Liver (tissue), 9 donors: ENCODE measurements around the gene IBA57. TPM values are rescaled to one million over a fixed set of nuclear protein-coding genes. Genes with fewer than 3 reads are reported as not detected.

Experiments used
- DNase-seq: peaks from one replicate; pipeline ENCODE4 v3.0.0-alpha.2; 2017; ENCODE audit warnings: low spot score
- H3K27ac ChIP-seq, 2 donors: one replicate each; pipeline ENCODE4 v1.7.0; 2013; ENCODE audit warnings: inconsistent platforms in 2 of 2, low read length in 2 of 2, control low read depth in 1 of 2, low read depth in 1 of 2, mild to moderate bottlenecking in 1 of 2
- H3K27me3 ChIP-seq, 4 donors: one replicate each; pipeline versions ENCODE4 v1.6.1 to v1.7.0; 2013; ENCODE audit warnings: low read length in 3 of 4, inconsistent platforms in 1 of 4, mild to moderate bottlenecking in 1 of 4, moderate library complexity in 1 of 4; ENCODE audit not compliant: control insufficient read depth in 4 of 4, insufficient read depth in 4 of 4
- H3K36me3 ChIP-seq, 4 donors: one replicate each; pipeline versions ENCODE4 v1.6.1 to v1.7.0; 2013; ENCODE audit warnings: low read length in 3 of 4, mild to moderate bottlenecking in 3 of 4, low read depth in 1 of 4, moderate library complexity in 1 of 4; ENCODE audit not compliant: control insufficient read depth in 4 of 4, insufficient read depth in 3 of 4
- H3K4me1 ChIP-seq, 4 donors: one replicate each; pipeline versions ENCODE4 v1.6.1 to v1.7.0; 2013; ENCODE audit warnings: low read length in 3 of 4, mild to moderate bottlenecking in 3 of 4, moderate library complexity in 1 of 4; ENCODE audit not compliant: control insufficient read depth in 4 of 4, insufficient read depth in 4 of 4
- H3K4me3 ChIP-seq, 3 donors: one replicate each; pipeline versions ENCODE4 v1.6.1 to v1.7.0; 2013; ENCODE audit warnings: low read length in 3 of 3, control low read depth in 1 of 3, low read depth in 1 of 3, mild to moderate bottlenecking in 1 of 3
- H3K9ac ChIP-seq, 2 donors: one replicate each; pipeline ENCODE4 v1.7.0; 2013; ENCODE audit warnings: low read length in 2 of 2, mild to moderate bottlenecking in 2 of 2, moderate library complexity in 2 of 2, control low read depth in 1 of 2, low read depth in 1 of 2
- H3K9me3 ChIP-seq, 4 donors: one replicate each; pipeline versions ENCODE4 v1.6.1 to v1.7.0; 2013; ENCODE audit warnings: low read length in 3 of 4; ENCODE audit not compliant: control insufficient read depth in 4 of 4
- CTCF ChIP-seq: fragments of 150-350 bp; IDR thresholded peaks from 2 replicates; pipeline ENCODE4 v1.5.1; 2017; ENCODE audit warnings: improper control_type of control experiment, low read depth, low read length; ENCODE audit not compliant: missing input control
- EGR1 ChIP-seq, 2 donors: IDR thresholded peaks; 2 replicates each; pipeline ENCODE4 v1.6.1; 2016 to 2018; ENCODE audit warnings: antibody characterized with exemption in 2 of 2, low read depth in 2 of 2
- FOXA1 ChIP-seq: IDR thresholded peaks from 2 replicates; pipeline ENCODE4 v1.6.1; 2016; ENCODE audit warnings: antibody characterized with exemption
- FOXA2 ChIP-seq: IDR thresholded peaks from 2 replicates; pipeline ENCODE4 v1.6.1; 2016; ENCODE audit warnings: antibody characterized with exemption
- GABPA ChIP-seq, 2 donors: IDR thresholded peaks in 1 of 2; conservative IDR thresholded peaks in 1 of 2; 2 replicates each; pipeline ENCODE4 v1.6.1; 2016; ENCODE audit warnings: antibody characterized with exemption in 2 of 2, mild to moderate bottlenecking in 1 of 2, moderate library complexity in 1 of 2
- HNF4A ChIP-seq, 2 donors: conservative IDR thresholded peaks; 2 replicates each; pipeline ENCODE4 v1.6.1; 2016; ENCODE audit warnings: antibody characterized with exemption in 2 of 2, mild to moderate bottlenecking in 2 of 2
- HNF4G ChIP-seq: IDR thresholded peaks from 2 replicates; pipeline ENCODE4 v1.6.1; 2016; ENCODE audit warnings: antibody characterized with exemption
- JUND ChIP-seq, 2 donors: IDR thresholded peaks; 2 replicates each; pipeline ENCODE4 v1.6.1; 2016; ENCODE audit warnings: antibody characterized with exemption in 2 of 2
- MAX ChIP-seq: IDR thresholded peaks from 2 replicates; pipeline ENCODE4 v1.6.1; 2016; ENCODE audit warnings: antibody characterized with exemption
- NR2F2 ChIP-seq: IDR thresholded peaks from 2 replicates; pipeline ENCODE4 v1.6.1; 2016; ENCODE audit warnings: antibody characterized with exemption
- RAD21 ChIP-seq, 2 donors: IDR thresholded peaks; 2 replicates each; pipeline ENCODE4 v1.6.1; 2016; ENCODE audit warnings: antibody characterized with exemption in 2 of 2, mild to moderate bottlenecking in 2 of 2
- RXRA ChIP-seq, 2 donors: IDR thresholded peaks; 2 replicates each; pipeline ENCODE4 v1.6.1; 2017 to 2018; ENCODE audit warnings: antibody characterized with exemption in 2 of 2, mild to moderate bottlenecking in 1 of 2
- SP1 ChIP-seq: IDR thresholded peaks from 2 replicates; pipeline ENCODE4 v1.6.1; 2018; ENCODE audit warnings: antibody characterized with exemption, mild to moderate bottlenecking
- TAF1 ChIP-seq: conservative IDR thresholded peaks from 2 replicates; pipeline ENCODE4 v1.6.1; 2016; ENCODE audit warnings: antibody characterized with exemption, mild to moderate bottlenecking
- YY1 ChIP-seq: IDR thresholded peaks from 2 replicates; pipeline ENCODE4 v1.6.1; 2016; ENCODE audit warnings: antibody characterized with exemption, mild to moderate bottlenecking
- WGBS: extraction: QIAGEN DNeasy Blood & Tissue Kit; methylation state at CpG from one replicate; pipeline ENCODE4 v1.1.7; 2013; 5-methylcytosine and 5-hydroxymethylcytosine counted together
- polyA plus RNA-seq, 2 donors: library from polyadenylated mRNA; stranded (reverse) in 1 of 2; unstranded in 1 of 2; fragments of 200-250 nt in 1 of 2; fragments of >200 nt in 1 of 2; fragmentation: Nextera tagmentation in 1 of 2; extraction: Ambion mirVana in 1 of 2; gene quantifications; one replicate each; pipeline versions ENCODE4 v1.2.1 to v1.2.3, GENCODE V29; 2013 to 2015
- total RNA-seq, 2 donors: library from RNA; depleted of rRNA; stranded (reverse); fragments of >200 nt; gene quantifications; one replicate each; pipeline ENCODE4 v1.2.3, GENCODE V29; 2014
- TF ChIP-seq, protein P1 (sequence below): IDR thresholded peaks from 2 replicates; pipeline ENCODE4 v1.6.1; 2016; ENCODE audit warnings: antibody characterized with exemption
- donor health status: healthy.
- donor health status: healthy.
- donor health status: healthy.
- donor health status: healthy.
- donor health status: healthy.

Gene IBA57
- total and polyA plus RNA-seq, 4 donors: 1.6 to 12.0 (median 8.4) TPM

DNA sequence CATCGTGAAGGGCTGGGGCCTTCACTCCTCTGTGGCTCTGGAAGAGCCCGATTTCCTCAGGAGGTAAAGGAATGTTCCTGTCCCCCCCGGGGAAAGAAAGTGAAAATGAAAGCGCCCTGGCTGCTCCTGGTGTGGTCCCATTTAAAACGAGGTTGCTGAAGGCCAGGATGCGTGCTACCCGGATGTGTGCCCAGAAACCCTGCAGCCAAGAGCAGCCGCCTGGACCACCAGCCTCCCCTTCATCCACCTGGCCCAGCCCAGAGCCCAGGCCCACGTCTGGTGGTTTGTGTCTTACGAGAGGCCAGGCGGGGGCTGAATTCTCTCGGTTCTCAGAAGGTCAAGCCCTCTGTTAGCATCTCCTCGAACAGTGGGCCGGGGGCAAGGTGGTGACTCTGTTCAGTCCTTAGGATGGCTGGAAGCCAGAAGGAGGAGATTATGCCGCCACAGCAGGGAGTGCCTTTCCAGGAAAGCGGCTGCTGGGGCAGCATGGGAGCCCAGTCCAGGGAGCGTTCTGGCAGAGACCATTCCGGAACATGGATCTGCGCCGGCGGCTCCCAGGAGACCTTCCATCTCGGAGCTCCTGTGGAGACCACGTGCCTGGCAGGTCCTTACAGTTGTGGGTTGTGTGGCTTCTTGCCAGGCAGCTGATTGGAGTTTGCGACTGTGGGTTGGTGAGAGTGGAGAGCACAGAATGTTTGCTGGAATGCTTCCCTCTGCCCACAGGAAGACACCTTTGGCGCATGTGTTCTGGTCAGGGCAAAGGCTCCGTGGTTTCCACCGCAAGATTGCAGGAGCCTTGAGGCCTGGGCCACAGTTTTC lies 24.2 kb upstream of the IBA57 start:
- peaks cover 0 to 10% (median 3%) of the 10 kb centered on the region in 4 donors for H3K36me3 ChIP-seq

GRCh38 chr1:228142155-228142691 lies 23.4 kb upstream of the IBA57 start:
- H3K4me3 ChIP-seq: no peak overlapping the region

More for the DNA sequence above, 24.2 kb upstream of the IBA57 start:
- peak overlapping the region; percentile 45 to 85 (median 85) for H3K4me3 ChIP-seq
- H3K9me3 ChIP-seq: no peaks in the 10 kb centered on the region
- H3K9ac ChIP-seq: peak overlapping the region; percentile 57 to 79
- peaks cover 14 to 30% (median 23%) of the 10 kb centered on the region in 4 donors for H3K4me1 ChIP-seq
- H3K27ac ChIP-seq: peak overlapping the region; percentile 97
- 40% methylated on average over 27 of the region's 27 CpGs for WGBS
- H3K27me3 ChIP-seq: no peaks in the 10 kb centered on the region
- DNase-seq: peak; percentile 38
- TF ChIP-seq, protein P1, sequence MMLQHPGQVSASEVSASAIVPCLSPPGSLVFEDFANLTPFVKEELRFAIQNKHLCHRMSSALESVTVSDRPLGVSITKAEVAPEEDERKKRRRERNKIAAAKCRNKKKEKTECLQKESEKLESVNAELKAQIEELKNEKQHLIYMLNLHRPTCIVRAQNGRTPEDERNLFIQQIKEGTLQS: no peak
- TF ChIP-seq CTCF (no peak), GABPA (IDR thresholded peaks at IDR 0.05 in 1 of 2, conservative IDR thresholded peaks at IDR 0.05 in 1 of 2) (no peak), FOXA1 (no peak), RXRA (IDR thresholded peaks at IDR 0.05) (no peak), JUND (IDR thresholded peaks at IDR 0.05) (no peak), FOXA2 (no peak), HNF4G (no peak), MAX (no peak), TAF1 (no peak), SP1 (no peak)

DNA sequence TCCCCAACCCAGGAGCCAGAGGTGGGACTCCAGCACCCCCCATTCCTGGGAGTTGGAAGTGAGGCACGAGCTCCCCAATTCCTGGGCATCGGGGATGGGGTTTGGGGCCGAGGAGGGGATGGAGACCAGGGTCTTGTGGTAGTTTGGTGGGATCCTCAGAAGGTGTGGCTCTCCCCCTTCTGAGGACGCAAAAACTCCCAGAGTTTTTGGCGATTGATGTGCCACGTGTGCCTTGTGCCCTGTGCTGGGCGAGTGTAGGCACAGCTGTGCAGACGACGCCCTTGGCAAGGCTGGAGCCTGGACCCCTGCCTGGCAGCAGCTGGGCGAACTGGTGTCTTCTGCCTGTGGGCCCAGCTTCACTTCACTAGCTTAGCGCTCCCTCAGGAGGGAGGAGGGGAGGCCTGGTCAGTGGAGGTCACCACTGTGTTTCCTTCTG lies 22.9 kb upstream of the IBA57 start:
- Histone ChIP-seq H3K9me3 (no peaks in the 10 kb centered on the region), H3K27me3 (no peaks in the 10 kb centered on the region), H3K9ac (no peak overlapping the region), H3K4me3 (no peak overlapping the region), H3K36me3 (peaks cover 0 to 12% (median 4%) of the 10 kb centered on the region in 4 donors), H3K4me1 (peaks cover 14 to 30% (median 23%) of the 10 kb centered on the region in 4 donors), H3K27ac (no peak overlapping the region)
- 90% methylated on average over 11 of the region's 11 CpGs for WGBS
- no peak for DNase-seq
- TF ChIP-seq SP1: no peak
- TF ChIP-seq YY1: no peak
- no peak for TF ChIP-seq RAD21 (IDR thresholded peaks at IDR 0.05)
- no peak for TF ChIP-seq CTCF
- TF ChIP-seq, protein P1: no peak
- no peak for TF ChIP-seq FOXA2
- no peak for TF ChIP-seq HNF4A (conservative IDR thresholded peaks at IDR 0.05)
- no peak for TF ChIP-seq HNF4G
- TF ChIP-seq NR2F2: no peak
- TF ChIP-seq GABPA (IDR thresholded peaks at IDR 0.05 in 1 of 2, conservative IDR thresholded peaks at IDR 0.05 in 1 of 2): no peak
- no peak for TF ChIP-seq MAX
- TF ChIP-seq TAF1: no peak
- TF ChIP-seq EGR1 (IDR thresholded peaks at IDR 0.05; ENCODE audit: low read depth in 2 of 2): no peak
- TF ChIP-seq FOXA1: no peak

More at GRCh38 chr1:228142155-228142691, 23.4 kb upstream of the IBA57 start:
- Histone ChIP-seq H3K9me3 (no peaks in the 10 kb centered on the region), H3K4me1 (peaks cover 14 to 30% (median 23%) of the 10 kb centered on the region in 4 donors), H3K27ac (peak overlapping the region; percentile 97), H3K36me3 (peaks cover 0 to 12% (median 4%) of the 10 kb centered on the region in 4 donors), H3K9ac (no peak overlapping the region), H3K27me3 (no peaks in the 10 kb centered on the region)
- TF ChIP-seq RXRA (IDR thresholded peaks at IDR 0.05): no peak
- TF ChIP-seq YY1: no peak
- no peak for TF ChIP-seq NR2F2
- TF ChIP-seq, protein P1: no peak
- DNase-seq: peak; percentile 46
- WGBS: 88% methylated on average over 16 of the region's 16 CpGs
